Stomach (tissue), 4 donors: Measurements from ENCODE around the gene ACADSB.

Experiments used
- POLR2A ChIP-seq, 4 donors: fragments of 450-650 bp; IDR thresholded peaks; one replicate each; pipeline ENCODE4 v1.6.1; 2016; ENCODE audit warnings: antibody characterized with exemption in 4 of 4, control low read depth in 2 of 4, mild to moderate bottlenecking in 1 of 4, moderate library complexity in 1 of 4
- TF ChIP-seq, protein P1 (sequence below), 7 experiments: fragments of 450-650 bp in 4 of 7; fragments of 200-600 bp in 3 of 7; sonication (generic) in 3 of 7; IDR thresholded peaks; one replicate each; pipeline ENCODE4 v1.5.1; 2016 to 2019; ENCODE audit warnings: antibody characterized with exemption in 7 of 7, control low read depth in 2 of 7, mild to moderate bottlenecking in 1 of 7

DNA sequence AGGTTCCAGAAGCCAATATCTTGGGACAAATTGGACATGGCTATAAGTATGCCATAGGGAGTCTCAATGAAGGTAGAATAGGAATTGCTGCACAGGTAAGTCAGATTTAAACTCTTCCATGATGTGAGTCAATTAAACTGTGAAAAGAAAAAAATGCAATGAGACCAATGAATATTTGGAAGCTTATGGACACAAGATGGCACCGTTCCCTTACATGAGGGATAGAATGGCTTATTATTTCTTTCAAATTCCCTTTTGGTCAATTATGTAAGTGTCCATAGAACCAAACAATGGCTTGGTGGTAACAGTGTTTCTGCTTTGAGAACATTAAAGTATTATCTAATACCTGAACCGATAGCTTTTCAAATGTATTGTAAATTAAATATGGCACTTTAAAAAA lies 35.6 kb downstream of the ACADSB start:
- TF ChIP-seq, protein P1, sequence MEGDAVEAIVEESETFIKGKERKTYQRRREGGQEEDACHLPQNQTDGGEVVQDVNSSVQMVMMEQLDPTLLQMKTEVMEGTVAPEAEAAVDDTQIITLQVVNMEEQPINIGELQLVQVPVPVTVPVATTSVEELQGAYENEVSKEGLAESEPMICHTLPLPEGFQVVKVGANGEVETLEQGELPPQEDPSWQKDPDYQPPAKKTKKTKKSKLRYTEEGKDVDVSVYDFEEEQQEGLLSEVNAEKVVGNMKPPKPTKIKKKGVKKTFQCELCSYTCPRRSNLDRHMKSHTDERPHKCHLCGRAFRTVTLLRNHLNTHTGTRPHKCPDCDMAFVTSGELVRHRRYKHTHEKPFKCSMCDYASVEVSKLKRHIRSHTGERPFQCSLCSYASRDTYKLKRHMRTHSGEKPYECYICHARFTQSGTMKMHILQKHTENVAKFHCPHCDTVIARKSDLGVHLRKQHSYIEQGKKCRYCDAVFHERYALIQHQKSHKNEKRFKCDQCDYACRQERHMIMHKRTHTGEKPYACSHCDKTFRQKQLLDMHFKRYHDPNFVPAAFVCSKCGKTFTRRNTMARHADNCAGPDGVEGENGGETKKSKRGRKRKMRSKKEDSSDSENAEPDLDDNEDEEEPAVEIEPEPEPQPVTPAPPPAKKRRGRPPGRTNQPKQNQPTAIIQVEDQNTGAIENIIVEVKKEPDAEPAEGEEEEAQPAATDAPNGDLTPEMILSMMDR (IDR thresholded peaks at IDR 0.05), result no peak
- TF ChIP-seq POLR2A (IDR thresholded peaks at IDR 0.05), result no peak
